Middle frontal gyrus (tissue), 1 donor: ENCODE measurements around the gene HKDC1.
A peak's percentile ranks its signal among the peaks of the same experiment; 100 is the strongest.
"Not testable (repeated sequence)": the region's sequence is repeated elsewhere in the genome, so short reads cannot be mapped to it uniquely, and the experiment has no call there.

ENCODE experiments used
- DNase-seq: peaks from one replicate; pipeline ENCODE4 v3.0.0-alpha.2; 2015; ENCODE audit warnings: low spot score; ENCODE audit errors: extremely low spot score

Gene HKDC1

DNA sequence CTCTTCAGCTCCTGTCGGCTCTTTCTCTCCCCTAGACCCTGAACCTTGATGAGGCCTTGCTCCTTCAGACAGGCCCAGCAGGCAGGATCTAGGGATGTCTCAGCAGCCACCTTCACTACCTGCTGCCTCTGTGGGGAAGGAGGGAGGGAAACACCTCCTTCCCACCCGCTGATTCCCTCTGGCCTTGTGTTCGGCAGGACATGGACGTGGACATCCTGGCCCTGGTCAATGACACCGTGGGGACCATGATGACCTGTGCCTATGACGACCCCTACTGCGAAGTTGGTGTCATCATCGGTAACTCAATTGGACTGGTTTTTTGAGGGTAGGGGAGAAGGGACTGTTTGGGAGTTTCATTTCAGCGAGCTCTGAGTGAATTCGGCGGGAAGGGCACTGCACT lies 20.3 kb downstream of the HKDC1 start:
- no peak for DNase-seq

DNA sequence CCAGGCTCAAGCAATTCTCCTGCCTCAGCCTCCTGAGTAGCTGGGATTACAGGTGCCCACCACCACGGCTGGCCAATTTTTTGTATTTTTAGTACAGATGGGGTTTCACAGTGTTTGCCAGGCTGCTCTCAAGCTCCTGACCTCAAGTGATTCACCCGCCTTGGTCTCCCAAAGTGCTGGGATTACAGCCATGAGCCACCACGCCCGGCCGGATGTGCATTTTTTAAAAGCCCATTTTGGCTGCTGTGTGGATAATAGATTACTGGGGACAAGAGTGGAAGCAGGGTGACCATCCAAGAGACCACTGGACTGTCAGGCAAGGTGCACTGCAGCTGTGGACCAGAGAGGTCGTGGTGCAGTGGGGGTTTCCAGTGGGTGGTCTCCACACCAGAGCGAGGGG lies 21.4 kb downstream of the HKDC1 start:
- no peak for DNase-seq

DNA sequence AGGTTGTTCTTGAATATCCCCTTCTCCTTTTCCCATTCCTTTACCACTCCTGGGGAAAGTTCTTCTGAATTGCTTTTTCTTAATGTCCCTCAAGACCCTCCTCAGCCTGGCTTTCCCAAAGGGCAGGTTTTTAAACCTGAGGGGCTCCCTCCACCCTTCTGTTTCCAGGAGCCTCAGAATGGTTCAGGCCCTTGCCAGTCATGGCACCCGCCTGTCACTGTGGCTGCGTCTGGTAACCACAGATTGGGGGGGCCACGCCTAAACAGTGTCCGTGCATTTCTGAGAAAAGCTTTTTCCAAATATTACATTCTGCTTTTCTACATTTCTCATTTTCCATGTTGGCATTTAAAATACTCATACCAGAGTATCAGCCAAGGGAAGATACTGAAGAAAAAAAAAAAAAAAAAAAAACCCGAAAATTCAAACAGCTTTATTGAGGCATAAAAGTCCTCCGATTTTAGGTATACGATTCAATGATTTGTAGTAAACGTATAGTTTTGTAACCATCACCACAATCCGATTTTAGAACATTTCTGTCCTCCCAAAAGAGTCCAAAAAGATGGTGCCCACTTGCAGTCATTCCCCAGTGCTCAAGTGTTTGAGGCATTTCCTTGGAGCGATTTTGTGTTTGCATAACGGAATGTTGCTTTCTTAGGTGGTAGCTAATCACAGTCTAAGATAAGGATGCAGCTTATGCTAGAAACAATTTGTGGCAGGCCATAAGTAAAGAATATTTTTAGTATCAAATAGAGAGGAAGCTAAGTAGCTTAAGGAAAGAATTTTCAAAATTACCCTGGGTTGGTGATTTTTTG lies 22.1 kb downstream of the HKDC1 start:
- no peak for DNase-seq

DNA sequence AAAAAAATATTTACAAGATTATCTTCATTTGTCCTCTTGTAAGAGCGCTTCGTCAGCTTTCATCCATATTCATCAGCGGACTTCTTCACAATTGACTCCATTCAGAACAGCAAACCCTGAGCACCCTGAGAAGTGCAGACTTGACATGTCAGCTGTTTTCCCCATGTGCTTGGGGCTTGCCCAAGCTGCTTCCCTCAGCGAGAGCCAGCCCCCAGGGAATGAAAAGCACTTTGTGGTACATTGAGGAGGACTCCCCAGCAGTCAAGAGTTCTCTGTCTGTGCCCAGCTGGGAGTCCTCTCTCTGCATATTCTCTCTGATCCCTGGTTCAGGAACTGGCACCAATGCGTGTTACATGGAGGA lies 22.7 kb downstream of the HKDC1 start:
- peak; percentile 68 for DNase-seq

DNA sequence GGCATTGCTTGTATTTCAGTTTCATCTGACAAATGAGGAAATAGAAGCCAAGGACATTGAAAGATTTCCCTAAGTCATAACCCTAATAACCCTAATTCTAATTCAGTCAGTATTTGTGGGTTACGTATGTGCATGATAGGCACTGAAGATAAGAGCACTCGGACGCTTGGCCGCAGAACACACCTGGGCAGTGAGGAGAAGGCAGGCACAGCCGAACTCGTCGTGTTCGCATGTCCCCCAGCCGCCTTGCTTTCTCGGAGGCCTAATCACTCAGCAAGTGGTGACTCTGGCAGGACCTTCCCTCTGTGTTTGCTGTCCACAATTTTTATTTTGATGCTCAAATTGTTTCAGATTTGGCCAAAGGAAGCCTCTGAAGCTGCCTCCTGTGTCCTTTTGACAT lies 23.7 kb downstream of the HKDC1 start:
- DNase-seq: no peak

DNA sequence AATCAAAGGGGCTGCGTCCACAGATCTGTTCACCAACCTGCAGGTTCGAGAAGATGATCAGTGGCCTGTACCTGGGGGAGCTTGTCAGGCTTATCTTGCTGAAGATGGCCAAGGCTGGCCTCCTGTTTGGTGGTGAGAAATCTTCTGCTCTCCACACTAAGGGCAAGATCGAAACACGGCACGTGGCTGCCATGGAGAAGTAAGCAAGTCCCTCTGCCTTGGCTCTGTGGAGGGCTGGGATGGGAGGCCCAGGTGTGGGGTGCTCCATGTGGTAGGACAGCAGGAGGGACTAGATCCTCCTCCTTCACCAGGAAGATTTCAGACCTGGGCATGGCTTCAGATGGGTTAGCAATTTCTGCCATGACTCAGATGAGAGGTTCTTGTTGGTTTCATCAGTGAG lies 25.9 kb downstream of the HKDC1 start:
- no peak for DNase-seq

DNA sequence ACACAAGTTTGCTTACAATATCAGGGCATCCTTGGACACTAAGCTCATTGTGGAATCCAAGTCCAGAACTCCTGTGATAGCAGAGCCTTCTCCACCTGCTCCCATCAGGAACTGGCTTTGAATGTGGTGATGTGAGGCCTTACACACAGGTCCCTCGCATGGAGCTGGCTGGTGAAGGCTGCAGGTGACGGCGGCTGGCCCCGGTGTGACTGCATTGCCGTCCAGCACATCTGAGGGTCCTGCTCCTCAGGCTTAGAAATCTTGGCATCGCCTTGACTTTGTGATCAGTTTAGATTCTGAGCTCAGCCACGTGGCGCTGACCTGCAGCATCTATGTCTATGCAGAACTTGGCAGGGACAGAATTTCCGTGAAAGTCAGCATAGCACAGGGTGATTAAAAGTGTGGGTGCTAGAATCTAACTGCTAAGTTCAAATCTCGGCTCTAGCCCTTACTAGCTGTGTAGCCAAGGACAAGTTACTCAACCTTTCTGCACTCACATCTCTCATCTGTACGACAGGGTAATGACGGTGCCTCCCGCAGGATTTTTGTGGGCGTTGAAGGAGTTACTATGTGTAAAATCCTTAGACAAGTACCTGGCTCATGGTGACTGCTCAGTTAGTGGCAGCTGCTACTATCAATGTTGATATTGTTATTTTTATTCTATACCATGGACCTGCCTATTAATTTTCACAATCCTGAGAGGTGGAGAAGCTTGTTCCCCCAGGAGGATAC lies 26.6 kb downstream of the HKDC1 start:
- no peak for DNase-seq

DNA sequence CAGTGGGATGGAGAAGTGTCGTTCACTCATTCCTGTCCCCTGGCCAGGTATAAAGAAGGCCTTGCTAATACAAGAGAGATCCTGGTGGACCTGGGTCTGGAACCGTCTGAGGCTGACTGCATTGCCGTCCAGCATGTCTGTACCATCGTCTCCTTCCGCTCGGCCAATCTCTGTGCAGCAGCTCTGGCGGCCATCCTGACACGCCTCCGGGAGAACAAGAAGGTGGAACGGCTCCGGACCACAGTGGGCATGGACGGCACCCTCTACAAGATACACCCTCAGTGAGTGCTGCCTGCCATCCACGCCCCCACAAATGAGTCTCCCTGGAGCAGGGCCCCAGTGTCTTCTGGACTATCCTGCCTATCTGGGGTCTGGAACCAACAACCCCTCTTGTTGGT lies 27.2 kb downstream of the HKDC1 start:
- DNase-seq: no peak

DNA sequence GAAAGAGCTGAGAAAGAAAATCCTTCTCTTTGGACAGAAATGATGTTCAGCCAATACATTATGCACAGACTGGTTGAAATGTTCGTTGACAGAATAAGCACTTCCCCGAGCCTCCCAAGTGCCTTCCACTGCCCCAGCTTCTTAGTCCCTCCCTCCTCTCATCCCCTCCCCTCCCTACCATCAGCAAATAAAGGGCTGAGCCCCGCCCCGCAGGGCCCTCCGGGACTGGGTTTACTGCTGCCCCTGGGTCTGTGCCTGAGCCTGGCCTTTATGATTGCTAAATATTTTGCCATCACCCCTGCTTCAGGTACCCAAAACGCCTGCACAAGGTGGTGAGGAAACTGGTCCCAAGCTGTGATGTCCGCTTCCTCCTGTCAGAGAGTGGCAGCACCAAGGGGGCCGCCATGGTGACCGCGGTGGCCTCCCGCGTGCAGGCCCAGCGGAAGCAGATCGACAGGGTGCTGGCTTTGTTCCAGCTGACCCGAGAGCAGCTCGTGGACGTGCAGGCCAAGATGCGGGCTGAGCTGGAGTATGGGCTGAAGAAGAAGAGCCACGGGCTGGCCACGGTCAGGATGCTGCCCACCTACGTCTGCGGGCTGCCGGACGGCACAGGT lies 28.1 kb downstream of the HKDC1 start:
- DNase-seq: no peak

DNA sequence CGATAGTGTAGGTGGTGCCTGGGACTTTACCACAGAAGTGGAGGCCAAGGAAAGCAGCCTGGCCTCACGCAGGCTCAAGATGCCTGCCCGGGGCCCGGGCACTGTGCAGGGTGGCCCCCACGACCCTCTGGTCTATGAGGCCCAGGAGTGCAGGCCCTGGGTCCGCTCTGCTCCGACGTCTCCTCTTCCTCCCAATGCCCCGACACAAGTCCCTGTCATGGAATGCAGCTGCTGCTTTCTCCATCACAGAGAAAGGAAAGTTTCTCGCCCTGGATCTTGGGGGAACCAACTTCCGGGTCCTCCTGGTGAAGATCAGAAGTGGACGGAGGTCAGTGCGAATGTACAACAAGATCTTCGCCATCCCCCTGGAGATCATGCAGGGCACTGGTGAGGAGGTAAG lies 29.9 kb downstream of the HKDC1 start:
- DNase-seq: no peak

DNA sequence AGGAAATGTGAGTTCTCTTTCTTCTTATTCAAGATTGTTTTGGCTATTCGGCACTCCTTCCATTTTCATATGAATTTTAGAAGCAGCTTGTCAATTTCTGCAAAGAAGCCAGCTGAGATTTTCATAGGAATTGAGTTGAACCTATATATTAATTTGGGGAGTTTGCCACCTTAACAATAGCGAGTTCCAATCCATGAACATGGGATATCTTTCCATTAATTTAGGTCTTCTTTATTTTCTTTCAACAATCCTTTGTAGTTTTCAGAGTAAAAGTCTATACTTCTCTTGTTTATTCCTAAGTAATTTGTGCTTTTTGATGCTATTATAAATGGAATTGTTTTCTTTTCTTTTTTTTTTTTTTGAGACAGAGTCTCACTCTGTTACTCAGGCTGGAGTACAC lies 31.3 kb downstream of the HKDC1 start:
- not testable (repeated sequence) for DNase-seq

DNA sequence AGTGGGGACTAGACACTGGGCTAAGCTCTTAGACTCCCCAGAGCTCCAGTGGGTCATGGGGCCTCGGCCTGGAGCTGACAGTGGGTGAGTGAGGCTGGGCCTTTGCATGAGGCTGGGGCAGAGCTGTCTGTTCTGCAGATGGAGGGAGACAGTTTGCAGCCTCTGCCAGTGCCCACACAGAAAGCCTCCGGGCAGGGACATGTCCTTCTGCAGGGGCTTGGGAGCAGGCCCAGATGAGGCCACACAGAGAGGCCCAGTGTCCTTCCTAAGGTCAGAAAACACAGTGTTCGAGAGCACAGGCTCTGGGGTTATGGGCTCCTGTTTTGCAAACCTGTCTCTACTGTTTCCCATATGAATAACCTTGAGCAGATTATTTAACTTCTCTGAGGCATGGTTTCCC lies 33.0 kb downstream of the HKDC1 start:
- no peak for DNase-seq

DNA sequence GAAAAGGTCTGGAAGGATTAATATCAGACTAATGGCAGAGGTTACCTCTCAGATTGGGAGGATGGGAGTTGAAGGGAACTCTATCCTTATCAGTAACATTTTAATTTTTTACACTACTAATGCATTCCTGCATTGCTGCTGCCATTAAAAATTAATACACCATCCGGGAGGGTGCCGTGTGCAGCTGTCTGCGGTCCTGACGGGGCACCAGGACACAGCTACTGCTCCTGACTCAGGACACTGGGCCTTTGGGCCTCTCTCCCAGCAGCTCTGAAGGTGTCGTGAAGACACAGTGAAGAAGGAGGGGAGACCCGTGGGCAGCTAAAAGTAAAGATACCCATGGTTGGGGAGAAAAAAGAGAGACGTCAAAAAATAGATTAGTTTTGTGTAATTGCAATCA lies 34.7 kb downstream of the HKDC1 start:
- DNase-seq: no peak

DNA sequence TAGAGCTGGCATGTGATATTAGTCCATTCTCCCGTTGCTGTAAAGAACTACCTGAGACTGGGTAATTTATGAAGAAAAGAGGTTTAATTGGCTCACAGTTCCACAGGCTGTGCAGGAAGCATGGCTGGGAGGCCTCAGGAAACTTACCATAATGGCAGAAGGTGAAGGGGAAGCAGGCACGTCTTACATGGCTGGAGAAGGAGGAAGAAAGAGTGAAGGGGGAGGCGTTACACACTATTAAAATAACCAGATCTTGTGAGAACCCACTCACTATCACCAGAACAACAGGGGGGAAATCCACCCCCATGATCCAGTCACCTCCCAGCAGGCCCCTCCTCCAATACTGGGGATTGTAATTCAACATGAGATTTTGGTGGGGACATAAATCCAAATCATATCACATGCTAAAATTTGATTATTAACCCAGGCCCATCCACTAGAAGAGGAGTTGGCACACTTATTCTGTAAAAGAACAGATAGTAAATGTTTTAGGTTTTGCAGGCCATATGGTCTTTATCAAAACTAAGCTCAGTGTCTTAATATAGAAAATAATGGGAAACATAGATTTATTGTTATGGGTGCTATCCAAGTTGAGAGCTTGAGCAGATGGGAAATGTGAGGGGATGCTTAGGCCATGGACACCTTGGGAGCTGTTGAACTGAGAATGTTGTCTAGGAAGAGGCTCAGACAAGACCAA lies 39.6 kb downstream of the HKDC1 start:
- no peak for DNase-seq

DNA sequence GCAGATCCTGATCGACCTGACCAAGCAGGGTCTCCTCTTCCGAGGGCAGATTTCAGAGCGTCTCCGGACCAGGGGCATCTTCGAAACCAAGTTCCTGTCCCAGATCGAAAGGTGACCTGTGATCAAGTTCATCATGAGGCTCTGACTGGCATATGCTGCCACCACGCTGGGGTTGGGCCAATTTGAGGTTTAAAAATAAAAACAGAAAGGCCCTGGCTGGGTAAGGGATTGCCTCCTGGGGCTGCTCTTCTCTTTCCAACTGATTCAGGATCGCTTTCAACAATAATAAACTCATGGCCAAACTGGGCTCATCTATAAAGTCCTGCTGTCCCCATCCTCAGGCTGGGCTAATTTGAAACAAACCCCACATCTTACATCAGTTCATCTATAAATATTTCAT lies 41.1 kb downstream of the HKDC1 start:
- DNase-seq: no peak

DNA sequence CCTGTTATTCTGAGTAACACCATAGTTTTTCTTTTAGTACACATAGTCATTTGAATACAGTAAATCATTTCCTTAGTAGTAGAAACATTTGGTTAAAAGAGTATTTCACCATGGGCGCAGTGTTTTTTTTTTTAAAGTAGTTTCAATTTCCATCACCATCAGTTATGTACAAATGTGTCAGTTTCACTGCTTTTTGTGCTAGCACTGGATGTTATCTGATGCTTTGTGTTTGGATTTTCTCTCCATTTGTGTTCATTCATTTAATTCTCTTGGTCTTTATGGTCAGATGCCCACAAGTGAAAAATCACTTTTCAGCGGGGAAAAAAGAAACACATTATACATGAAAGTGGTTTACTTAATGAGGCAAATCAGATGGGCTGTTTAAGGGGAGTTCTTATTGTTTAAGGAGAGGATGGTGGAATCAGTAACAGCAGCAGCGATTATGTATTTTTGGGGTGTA lies 42.2 kb downstream of the HKDC1 start:
- no peak for DNase-seq

DNA sequence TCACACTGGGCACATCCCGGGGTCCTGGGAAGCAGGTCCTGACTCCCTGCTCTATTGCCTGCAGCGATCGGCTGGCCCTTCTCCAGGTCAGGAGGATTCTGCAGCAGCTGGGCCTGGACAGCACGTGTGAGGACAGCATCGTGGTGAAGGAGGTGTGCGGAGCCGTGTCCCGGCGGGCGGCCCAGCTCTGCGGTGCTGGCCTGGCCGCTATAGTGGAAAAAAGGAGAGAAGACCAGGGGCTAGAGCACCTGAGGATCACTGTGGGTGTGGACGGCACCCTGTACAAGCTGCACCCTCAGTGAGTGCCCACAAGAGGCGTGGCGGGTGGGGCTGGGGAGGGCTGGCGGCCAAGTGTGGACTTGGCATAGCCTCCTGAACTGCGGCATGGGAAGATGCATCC lies 45.4 kb downstream of the HKDC1 start:
- DNase-seq: no peak

DNA sequence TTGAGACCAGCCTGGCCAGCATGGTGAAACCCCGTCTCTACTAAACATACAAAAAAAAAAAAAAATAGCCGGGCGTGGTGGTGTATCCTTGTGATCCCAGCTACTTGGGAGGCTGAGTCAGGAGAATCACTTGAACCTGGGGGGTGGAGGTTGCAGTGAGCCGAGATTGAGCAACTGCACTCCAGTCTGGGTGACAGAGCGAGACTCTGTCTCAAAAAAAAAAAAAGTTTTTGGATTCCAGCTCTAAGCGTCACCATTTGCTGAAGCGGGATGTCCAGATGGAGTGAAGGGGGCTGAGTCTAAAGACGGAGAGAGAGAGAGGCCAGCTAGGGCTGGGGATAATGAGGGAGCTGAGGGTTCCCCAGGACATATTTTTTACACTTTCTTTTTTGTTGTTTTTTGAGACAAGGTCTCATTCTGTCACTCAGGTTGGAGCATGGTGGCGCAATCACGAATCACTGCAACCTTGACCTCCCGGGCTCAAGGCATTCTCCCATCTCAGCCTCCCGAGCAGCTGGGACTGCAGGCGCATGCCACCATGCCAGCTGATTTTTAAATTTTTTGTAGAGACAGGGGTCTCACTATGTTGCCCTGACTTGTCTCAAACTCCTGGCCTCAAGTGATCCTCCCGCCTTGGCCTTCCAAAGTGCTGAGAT lies 48.8 kb downstream of the HKDC1 start:
- no peak for DNase-seq

DNA sequence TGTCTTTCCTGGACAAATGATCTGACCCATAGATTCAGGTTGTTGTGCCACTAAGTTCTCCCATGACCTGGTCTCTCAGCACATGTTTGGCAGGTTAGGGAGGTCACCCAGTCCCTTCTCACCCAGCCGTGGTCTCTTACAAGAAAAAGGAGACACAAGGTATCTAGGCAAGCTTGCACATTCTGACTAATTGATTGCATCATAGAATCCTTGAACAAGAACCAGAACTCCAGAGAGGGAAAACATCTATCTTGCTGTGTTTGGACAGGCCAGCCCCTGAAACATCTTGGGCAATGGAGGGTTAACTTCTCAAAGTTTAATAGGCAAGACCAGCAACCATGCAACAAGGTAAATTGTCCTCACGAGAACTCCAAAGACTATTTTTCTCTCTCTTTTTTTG lies 49.6 kb downstream of the HKDC1 start:
- no peak for DNase-seq

DNA sequence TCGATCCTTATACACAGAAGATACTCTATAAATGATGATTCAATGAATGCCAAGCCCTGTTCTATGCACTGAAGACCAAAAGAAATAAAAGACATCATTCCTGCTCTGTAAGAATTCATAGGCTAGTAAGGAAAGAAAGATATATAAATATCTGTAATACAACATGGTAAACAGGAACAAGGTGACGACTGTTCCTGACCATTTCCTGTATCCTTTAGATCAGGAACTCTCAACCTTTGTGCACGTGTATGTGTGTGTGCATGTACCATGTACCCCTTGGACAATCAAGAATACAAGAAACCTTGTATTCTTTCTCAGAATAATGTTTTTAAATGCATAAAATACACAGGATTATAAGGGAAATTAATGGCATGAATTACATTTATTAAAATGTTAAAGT lies 50.9 kb downstream of the HKDC1 start:
- DNase-seq: no peak

DNA sequence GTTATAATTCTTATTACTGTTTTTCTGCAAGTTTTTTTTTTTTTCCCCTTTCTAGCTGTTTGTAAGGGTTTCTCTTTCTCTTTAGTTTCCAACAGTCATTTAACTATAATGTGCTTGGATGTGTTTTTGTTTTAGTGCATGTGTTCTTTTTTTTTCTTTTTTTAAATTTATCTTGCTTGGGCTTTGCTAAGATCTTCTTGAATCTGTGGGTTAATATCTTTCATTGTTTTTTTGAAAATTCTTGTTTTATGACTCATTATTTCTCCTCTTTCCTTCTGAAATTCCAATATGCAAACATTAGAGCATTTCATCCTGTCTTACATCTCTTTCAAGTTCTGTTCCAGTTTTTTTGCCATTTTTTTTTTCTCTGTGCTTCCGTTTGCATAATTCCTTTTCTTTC lies 52.5 kb downstream of the HKDC1 start:
- no peak for DNase-seq
